Activated CD8-positive, alpha-beta T cell treated with anti-CD3 and anti-CD28 coated beads for 36 hours (primary cell): ENCODE results near the gene SBNO2. TPM values are rescaled to one million over a fixed set of nuclear protein-coding genes. Genes with fewer than 3 reads are reported as not detected.

Experiments
- ATAC-seq: fragments of 200-7000 bp; cut with Tn5 transposase; one replicate; pipeline ENCODE4 v1.10.0; 2021; ENCODE audit warnings: mild to moderate bottlenecking, moderate library complexity
- CTCF ChIA-PET: fragments of 350-600 bp; sonication (Branson Sonifier 250); formaldehyde crosslinking; loops from one replicate; lab custom pipeline; 2021; ENCODE audit warnings: antibody characterized with exemption; lab: Charles Lee
- POLR2A ChIA-PET: fragments of 350-600 bp; sonication (Branson Sonifier 250); formaldehyde crosslinking; loops from one replicate; lab custom pipeline; 2021; ENCODE audit warnings: antibody characterized with exemption; lab: Charles Lee
- DNase-seq: peaks from one replicate; pipeline ENCODE4 v3.0.0-alpha.2; 2020
- H3K27ac Mint-ChIP-seq: one replicate; pipeline ENCODE4 v1.8.0; 2021; ENCODE audit warnings: mild to moderate bottlenecking, mixed read lengths
- H3K27me3 Mint-ChIP-seq: one replicate; pipeline ENCODE4 v1.8.0; 2021; ENCODE audit warnings: mixed read lengths
- H3K36me3 Mint-ChIP-seq: one replicate; pipeline ENCODE4 v1.8.0; 2021; ENCODE audit warnings: low read depth, mixed read lengths
- H3K4me1 Mint-ChIP-seq: one replicate; pipeline ENCODE4 v1.8.0; 2021; ENCODE audit warnings: low read depth, mixed read lengths
- H3K4me3 Mint-ChIP-seq: one replicate; pipeline ENCODE4 v1.8.0; 2021; ENCODE audit warnings: mild to moderate bottlenecking, moderate library complexity, mixed read lengths
- H3K9me3 Mint-ChIP-seq: one replicate; pipeline ENCODE4 v1.8.0; 2021; ENCODE audit warnings: mixed read lengths
- intact Hi-C: fragments of 100-400 bp; cut with micrococcal nuclease; formaldehyde crosslinking; loops from one replicate; pipeline ENCODE4 v1.10.0; 2022
- total RNA-seq, 2 experiments: library from RNA; stranded (reverse); gene quantifications; one replicate each; pipeline ENCODE4 v1.2.3, GENCODE V29; 2021
- TF ChIP-seq, protein P1 (sequence below): fragments of 200-600 bp; IDR thresholded peaks from one replicate; pipeline ENCODE4 v1.8.0; 2022; ENCODE audit warnings: antibody characterized with exemption, mild to moderate bottlenecking

Gene SBNO2
- total RNA-seq, 2 experiments from 2014 or later: 41.7 to 42.0 TPM

DNA sequence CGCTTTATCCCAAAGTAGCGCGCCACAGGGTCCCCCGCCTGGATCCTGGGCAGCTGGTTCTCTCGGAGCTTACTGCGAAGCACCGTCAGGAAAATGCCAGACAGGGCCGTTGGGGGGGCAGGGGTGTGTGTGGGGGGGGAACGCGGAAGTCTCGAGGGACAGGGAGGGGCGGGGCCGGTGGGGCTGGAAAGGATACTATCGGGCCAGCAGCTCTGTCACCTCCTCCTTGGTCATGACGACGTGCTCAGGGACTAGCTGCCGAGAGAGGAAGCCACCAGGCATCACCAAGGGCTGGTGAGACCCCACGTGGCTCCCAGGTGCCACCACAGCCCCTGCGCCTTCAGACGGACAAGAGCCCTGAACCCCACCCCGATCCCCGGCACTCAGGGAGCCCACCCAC lies 84.2 kb downstream of the SBNO2 start:
- peak overlapping the region; percentile 24 for H3K4me3 Mint-ChIP-seq
- peak overlapping the region; percentile 55 for H3K27ac Mint-ChIP-seq
- ChIA-PET CTCF (interaction anchor here (0.9 to 1.4 kb wide), 3 partner anchors 53 to 155 kb away, joined by 3 to 4 read pairs (median 3); no protein-coding TSS in a partner anchor), POLR2A (interaction anchor here (0.8 to 8.1 kb wide), 9 partner anchors 8 to 70 kb away, joined by 3 to 148 read pairs (median 8); partner anchors contain the start of genes ARHGAP45, CNN2, GPX4 and RNU6-2)
- ATAC-seq (peak; percentile 62), DNase-seq (peak; percentile 87)
- intact Hi-C loops: no loop called here
- TF ChIP-seq, protein P1, sequence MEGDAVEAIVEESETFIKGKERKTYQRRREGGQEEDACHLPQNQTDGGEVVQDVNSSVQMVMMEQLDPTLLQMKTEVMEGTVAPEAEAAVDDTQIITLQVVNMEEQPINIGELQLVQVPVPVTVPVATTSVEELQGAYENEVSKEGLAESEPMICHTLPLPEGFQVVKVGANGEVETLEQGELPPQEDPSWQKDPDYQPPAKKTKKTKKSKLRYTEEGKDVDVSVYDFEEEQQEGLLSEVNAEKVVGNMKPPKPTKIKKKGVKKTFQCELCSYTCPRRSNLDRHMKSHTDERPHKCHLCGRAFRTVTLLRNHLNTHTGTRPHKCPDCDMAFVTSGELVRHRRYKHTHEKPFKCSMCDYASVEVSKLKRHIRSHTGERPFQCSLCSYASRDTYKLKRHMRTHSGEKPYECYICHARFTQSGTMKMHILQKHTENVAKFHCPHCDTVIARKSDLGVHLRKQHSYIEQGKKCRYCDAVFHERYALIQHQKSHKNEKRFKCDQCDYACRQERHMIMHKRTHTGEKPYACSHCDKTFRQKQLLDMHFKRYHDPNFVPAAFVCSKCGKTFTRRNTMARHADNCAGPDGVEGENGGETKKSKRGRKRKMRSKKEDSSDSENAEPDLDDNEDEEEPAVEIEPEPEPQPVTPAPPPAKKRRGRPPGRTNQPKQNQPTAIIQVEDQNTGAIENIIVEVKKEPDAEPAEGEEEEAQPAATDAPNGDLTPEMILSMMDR: peak; percentile 18
- H3K9me3 Mint-ChIP-seq: no peaks in the 10 kb centered on the region
- H3K27me3 Mint-ChIP-seq: no peaks in the 10 kb centered on the region
- peaks cover 63% of the 10 kb centered on the region for H3K4me1 Mint-ChIP-seq
- H3K36me3 Mint-ChIP-seq: peaks cover 54% of the 10 kb centered on the region

GRCh38 chr19:1089126-1089771 lies 84.8 kb downstream of the SBNO2 start:
- no peak for ATAC-seq
- Mint-ChIP-seq H3K4me3 (no peak overlapping the region), H3K27me3 (no peaks in the 10 kb centered on the region), H3K27ac (peak overlapping the region; percentile 15), H3K9me3 (no peaks in the 10 kb centered on the region), H3K36me3 (peaks cover 55% of the 10 kb centered on the region), H3K4me1 (peaks cover 63% of the 10 kb centered on the region)
- CTCF ChIA-PET: interaction anchor here (1.2 to 1.5 kb wide), 3 partner anchors 53 to 152 kb away, joined by 3 to 4 read pairs (median 4); partner anchors contain the start of gene ATP5F1D
- TF ChIP-seq, protein P1: no peak
- intact Hi-C loops: no loop called here
- POLR2A ChIA-PET: interaction anchor here (0.8 to 8.1 kb wide), 12 partner anchors 7 to 125 kb away, joined by 3 to 148 read pairs (median 8); partner anchors contain the start of genes ARHGAP45, CNN2 and GPX4
- no peak for DNase-seq

GRCh38 chr19:1088416-1089010 lies 85.6 kb downstream of the SBNO2 start:
- DNase-seq: no peak
- TF ChIP-seq, protein P1: no peak
- ChIA-PET CTCF (interaction anchor here (1.2 to 2.4 kb wide), 5 partner anchors 12 to 152 kb away, joined by 3 to 10 read pairs (median 4); partner anchors contain the start of genes ARHGAP45 and ATP5F1D), POLR2A (interaction anchor here (1.2 to 8.1 kb wide), 11 partner anchors 13 to 125 kb away, joined by 3 to 148 read pairs (median 8); partner anchors contain the start of genes ARHGAP45, CNN2 and GPX4)
- H3K4me3 Mint-ChIP-seq: no peak overlapping the region
- no peaks in the 10 kb centered on the region for H3K9me3 Mint-ChIP-seq
- intact Hi-C loops: no loop called here
- peaks cover 63% of the 10 kb centered on the region for H3K4me1 Mint-ChIP-seq
- H3K27me3 Mint-ChIP-seq: no peaks in the 10 kb centered on the region
- no peak for ATAC-seq
- H3K27ac Mint-ChIP-seq: peak overlapping the region; percentile 49
- H3K36me3 Mint-ChIP-seq: peaks cover 57% of the 10 kb centered on the region

- H3K27me3 Mint-ChIP-seq: no peaks in the 10 kb centered on the region
- ChIA-PET POLR2A (interaction anchor here (0.6 to 8.1 kb wide), 11 partner anchors 13 to 133 kb away, joined by 3 to 148 read pairs (median 4); partner anchors contain the start of gene CNN2), CTCF (interaction anchor here (1.0 to 2.4 kb wide), 6 partner anchors 11 to 153 kb away, joined by 3 to 10 read pairs (median 4); partner anchors contain the start of genes ARHGAP45 and ATP5F1D)
- DNase-seq (peak; percentile 55), ATAC-seq (peak; percentile 15)
- TF ChIP-seq, protein P1: no peak
- peak overlapping the region; percentile 2 for H3K4me3 Mint-ChIP-seq
- intact Hi-C loops: no loop called here
- peaks cover 58% of the 10 kb centered on the region for H3K4me1 Mint-ChIP-seq
- no peaks in the 10 kb centered on the region for H3K9me3 Mint-ChIP-seq
- H3K27ac Mint-ChIP-seq: peak overlapping the region; percentile 84
- H3K36me3 Mint-ChIP-seq: peaks cover 55% of the 10 kb centered on the region
Observed at GRCh38 chr19:1087813-1088415, 86.2 kb downstream of the SBNO2 start.
